Upper lobe of left lung (tissue), 6 donors: ENCODE measurements around the gene PDK1. TPM values are rescaled to one million over a fixed set of nuclear protein-coding genes. Genes with fewer than 3 reads are reported as not detected.

Source experiments
- ATAC-seq, 2 donors: fragments of 200-7000 bp; cut with Tn5 transposase; one replicate each; pipeline ENCODE4 v1.9.1; 2022; ENCODE audit warnings: mild to moderate bottlenecking in 2 of 2, moderate library complexity in 2 of 2; ENCODE audit not compliant: low FRiP score in 2 of 2
- DNase-seq, 2 donors: peaks; one replicate each; pipeline ENCODE4 v3.0.0-alpha.2; 2019 to 2020
- H3K27ac ChIP-seq, 4 donors: fragments of 200-600 bp; sonication (generic); one replicate each; pipeline ENCODE4 v1.5.1; 2016 to 2019
- H3K27me3 ChIP-seq, 4 donors: fragments of 200-600 bp; sonication (generic); one replicate each; pipeline ENCODE4 v1.5.1; 2017 to 2019
- H3K36me3 ChIP-seq, 4 donors: fragments of 200-600 bp; sonication (generic); one replicate each; pipeline ENCODE4 v1.5.1; 2016 to 2019
- H3K4me1 ChIP-seq, 4 donors: fragments of 200-600 bp; sonication (generic); one replicate each; pipeline ENCODE4 v1.5.1; 2018 to 2019
- H3K4me3 ChIP-seq, 4 donors: fragments of 200-600 bp; sonication (generic); one replicate each; pipeline ENCODE4 v1.5.1; 2017 to 2019; ENCODE audit warnings: mild to moderate bottlenecking in 2 of 4, moderate library complexity in 1 of 4
- H3K9me3 ChIP-seq, 4 donors: fragments of 200-600 bp; sonication (generic); one replicate each; pipeline ENCODE4 v1.5.1; 2018 to 2019
- EP300 ChIP-seq, 4 donors: sonication (generic); formaldehyde crosslinking; IDR thresholded peaks; one replicate each; pipeline ENCODE4 v1.5.1; 2017; ENCODE audit warnings: antibody characterized with exemption in 4 of 4, control low read depth in 2 of 4
- POLR2A ChIP-seq, 4 donors: fragments of 450-650 bp; IDR thresholded peaks; one replicate each; pipeline ENCODE4 v1.5.1; 2016 to 2017; ENCODE audit warnings: antibody characterized with exemption in 4 of 4, mild to moderate bottlenecking in 2 of 4
- POLR2AphosphoS5 ChIP-seq, 2 donors: sonication (generic); formaldehyde crosslinking; IDR thresholded peaks; one replicate each; pipeline ENCODE4 v1.5.1; 2017; ENCODE audit warnings: antibody characterized with exemption in 2 of 2
- WGBS, 2 donors: methylation state at CpG; one replicate each; pipeline ENCODE4 v1.1.5; 2017 to 2018; 5-methylcytosine and 5-hydroxymethylcytosine counted together
- total RNA-seq, 6 donors: library from RNA; depleted of rRNA in 4 of 6; stranded (reverse); fragments of >200 nt in 4 of 6; gene quantifications; one replicate each; pipeline versions ENCODE4 v1.1.0 to v1.2.1, GENCODE V29; 2016 to 2021
- TF ChIP-seq, protein P1 (sequence below), 6 experiments: fragments of 450-650 bp in 4 of 6; fragments of 200-600 bp in 2 of 6; sonication (generic) in 2 of 6; IDR thresholded peaks; one replicate each; pipeline ENCODE4 v1.5.1; 2016 to 2019; ENCODE audit warnings: antibody characterized with exemption in 6 of 6
- donor health status: DM: no; HTN: no; CAD: no; lungs with moderate emphysema.
- donor health status: DM: no; HTN: yes; CAD: no; lungs with severe emphysema.

Gene PDK1
- total RNA-seq, 6 donors from 2014 or later, result 5.6 to 40.9 (median 13.8) TPM

GRCh38 chr2:172551271-172551670, 4.6 kb upstream of the PDK1 start:
- ATAC-seq (no peak), DNase-seq (no peak)
- Histone ChIP-seq H3K4me1 (peaks cover 0 to 8% (median 4%) of the 10 kb centered on the region in 4 donors), H3K36me3 (no peaks in the 10 kb centered on the region), H3K4me3 (no peak overlapping the region), H3K9me3 (no peaks in the 10 kb centered on the region), H3K27me3 (no peaks in the 10 kb centered on the region), H3K27ac (no peak overlapping the region)
- no peak for TF ChIP-seq EP300 (IDR thresholded peaks at IDR 0.05)
- TF ChIP-seq, protein P1, sequence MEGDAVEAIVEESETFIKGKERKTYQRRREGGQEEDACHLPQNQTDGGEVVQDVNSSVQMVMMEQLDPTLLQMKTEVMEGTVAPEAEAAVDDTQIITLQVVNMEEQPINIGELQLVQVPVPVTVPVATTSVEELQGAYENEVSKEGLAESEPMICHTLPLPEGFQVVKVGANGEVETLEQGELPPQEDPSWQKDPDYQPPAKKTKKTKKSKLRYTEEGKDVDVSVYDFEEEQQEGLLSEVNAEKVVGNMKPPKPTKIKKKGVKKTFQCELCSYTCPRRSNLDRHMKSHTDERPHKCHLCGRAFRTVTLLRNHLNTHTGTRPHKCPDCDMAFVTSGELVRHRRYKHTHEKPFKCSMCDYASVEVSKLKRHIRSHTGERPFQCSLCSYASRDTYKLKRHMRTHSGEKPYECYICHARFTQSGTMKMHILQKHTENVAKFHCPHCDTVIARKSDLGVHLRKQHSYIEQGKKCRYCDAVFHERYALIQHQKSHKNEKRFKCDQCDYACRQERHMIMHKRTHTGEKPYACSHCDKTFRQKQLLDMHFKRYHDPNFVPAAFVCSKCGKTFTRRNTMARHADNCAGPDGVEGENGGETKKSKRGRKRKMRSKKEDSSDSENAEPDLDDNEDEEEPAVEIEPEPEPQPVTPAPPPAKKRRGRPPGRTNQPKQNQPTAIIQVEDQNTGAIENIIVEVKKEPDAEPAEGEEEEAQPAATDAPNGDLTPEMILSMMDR (IDR thresholded peaks at IDR 0.05), result no peak
- no peak for TF ChIP-seq POLR2A (IDR thresholded peaks at IDR 0.05)
- no peak for TF ChIP-seq POLR2AphosphoS5 (IDR thresholded peaks at IDR 0.05)

DNA sequence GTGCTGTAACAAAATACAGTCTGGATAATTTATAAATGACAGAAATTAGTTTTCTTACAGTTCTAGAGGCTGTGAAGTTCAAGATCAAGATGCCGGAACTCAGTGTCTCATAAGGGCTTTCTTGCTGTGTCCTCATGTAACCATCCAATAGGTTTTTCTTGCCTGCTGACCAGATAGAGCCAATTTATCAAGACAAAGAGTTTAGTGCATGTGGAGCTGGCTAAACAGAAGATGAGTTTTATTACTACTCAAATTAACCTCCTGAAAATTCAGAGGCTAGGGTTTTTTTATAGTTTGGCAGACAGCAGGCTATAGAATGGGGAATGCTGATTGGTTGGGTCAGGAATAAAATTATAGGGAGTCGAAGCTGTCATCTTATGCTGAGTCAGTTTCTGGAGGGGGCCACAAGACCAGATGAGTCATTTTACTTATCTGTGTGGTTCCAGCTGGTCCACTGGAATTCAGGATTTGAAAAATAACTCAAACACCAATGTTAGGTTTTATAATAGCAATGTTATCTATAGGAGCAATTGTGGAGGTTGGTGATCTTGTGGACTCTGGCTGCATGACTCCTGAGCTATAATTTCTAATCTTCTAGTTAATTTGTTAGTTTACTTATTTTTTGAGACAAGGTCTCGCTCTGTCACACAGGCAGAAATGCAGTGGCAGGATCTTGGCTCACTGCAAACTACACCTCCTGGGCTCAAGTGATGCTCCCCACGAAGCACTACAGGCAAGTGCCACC, 3.2 kb upstream of the PDK1 start:
- no peaks in the 10 kb centered on the region for H3K9me3 ChIP-seq
- no peak overlapping the region for H3K27ac ChIP-seq
- no peaks in the 10 kb centered on the region for H3K36me3 ChIP-seq
- peaks cover 10 to 18% (median 12%) of the 10 kb centered on the region in 4 donors for H3K4me1 ChIP-seq
- no peak overlapping the region for H3K4me3 ChIP-seq
- TF ChIP-seq, protein P1 (IDR thresholded peaks at IDR 0.05), result no peak
- TF ChIP-seq POLR2A (IDR thresholded peaks at IDR 0.05) (no peak), EP300 (IDR thresholded peaks at IDR 0.05) (no peak), POLR2AphosphoS5 (IDR thresholded peaks at IDR 0.05) (no peak)
- DNase-seq (no peak), ATAC-seq (no peak)
- H3K27me3 ChIP-seq, result no peaks in the 10 kb centered on the region
- WGBS, 2 donors, result 89 to 93% methylated on average over 4 of the region's 4 CpGs

DNA sequence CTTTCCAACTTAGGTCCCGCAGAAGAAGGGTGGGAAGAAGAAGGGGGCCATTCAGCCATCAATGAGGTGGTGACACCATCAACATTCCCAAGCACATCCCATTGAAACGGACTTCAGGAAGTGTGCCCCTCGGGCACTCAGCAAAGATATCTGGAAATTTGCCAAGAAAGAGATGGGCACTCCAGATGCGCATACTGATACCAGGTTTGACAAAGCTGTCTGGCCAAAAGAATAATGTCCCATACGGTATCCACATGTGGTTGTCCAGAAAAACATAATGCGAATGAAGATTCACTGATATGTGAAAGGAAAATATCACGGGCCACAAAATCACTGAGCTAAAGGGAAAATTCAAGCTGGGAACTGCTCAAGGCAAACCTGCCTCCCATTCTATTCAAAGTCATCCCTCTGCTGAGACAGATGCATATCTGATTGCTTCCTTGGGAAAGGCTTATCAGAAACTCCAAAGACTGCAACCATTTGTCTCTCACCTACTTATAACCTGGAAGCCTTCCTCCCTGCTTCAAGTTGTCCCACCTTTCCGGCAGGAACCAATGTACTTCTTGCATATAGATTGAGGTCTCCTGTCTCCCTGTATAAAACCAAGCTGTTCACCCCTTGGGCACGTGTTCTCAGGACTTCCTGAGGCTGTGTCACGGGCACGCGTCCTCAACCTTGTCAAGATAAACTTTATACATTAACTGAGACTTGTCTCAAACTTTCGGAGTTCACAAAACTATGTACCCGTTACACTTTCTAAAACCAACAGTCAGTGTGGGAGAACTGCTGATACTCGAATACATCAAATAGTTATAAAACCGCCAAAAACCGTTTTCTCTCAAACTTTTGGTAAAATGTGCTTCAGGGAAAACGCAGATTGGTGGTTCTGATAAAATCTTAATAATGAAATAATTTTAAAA, 1.3 kb upstream of the PDK1 start:
- H3K27ac ChIP-seq, result peak overlapping the region in 3 of 4 donors; percentile 92 to 97 (median 93)
- TF ChIP-seq POLR2A (IDR thresholded peaks at IDR 0.05) (no peak), EP300 (IDR thresholded peaks at IDR 0.05) (no peak), POLR2AphosphoS5 (IDR thresholded peaks at IDR 0.05) (no peak)
- TF ChIP-seq, protein P1 (IDR thresholded peaks at IDR 0.05), result no peak
- H3K9me3 ChIP-seq, result no peaks in the 10 kb centered on the region
- H3K4me1 ChIP-seq, result peaks cover 10 to 18% (median 12%) of the 10 kb centered on the region in 4 donors
- H3K27me3 ChIP-seq, result no peaks in the 10 kb centered on the region
- 58% methylated on average over 18 of the region's 18 CpGs for WGBS, 2 donors
- H3K36me3 ChIP-seq, result no peaks in the 10 kb centered on the region
- peak overlapping the region; percentile 76 to 97 (median 90) for H3K4me3 ChIP-seq
- DNase-seq (no peak), ATAC-seq (no peak)

DNA sequence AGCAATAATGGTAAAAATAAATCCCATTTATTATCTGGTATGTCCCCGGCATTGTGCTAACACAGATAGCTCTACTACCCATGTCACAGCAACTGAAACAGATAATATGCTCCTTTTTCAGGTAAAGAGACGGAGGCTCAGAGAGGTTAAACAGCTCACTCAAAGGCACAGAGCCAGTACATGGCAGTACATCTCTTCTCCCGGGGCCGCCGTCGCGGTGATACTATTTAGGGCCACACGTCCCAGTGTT, 693 bp upstream of the PDK1 start:
- no peak for DNase-seq
- Histone ChIP-seq H3K4me3 (peak overlapping the region; percentile 76 to 97 (median 90)), H3K4me1 (peaks cover 10 to 18% (median 12%) of the 10 kb centered on the region in 4 donors), H3K9me3 (no peaks in the 10 kb centered on the region), H3K36me3 (peaks cover 0 to 4% (median 0%) of the 10 kb centered on the region in 4 donors), H3K27me3 (no peaks in the 10 kb centered on the region), H3K27ac (peak overlapping the region; percentile 89 to 97 (median 92))
- TF ChIP-seq POLR2A (IDR thresholded peaks at IDR 0.05) (no peak), EP300 (IDR thresholded peaks at IDR 0.05) (no peak), POLR2AphosphoS5 (IDR thresholded peaks at IDR 0.05) (no peak)
- TF ChIP-seq, protein P1 (IDR thresholded peaks at IDR 0.05), result no peak
- WGBS, 2 donors, result 8 to 16% methylated on average over 8 of the region's 8 CpGs
- ATAC-seq, result no peak
